Stimulated activated naive CD4-positive, alpha-beta T cell (primary cell): Measurements from ENCODE around the gene PITRM1.
"Not testable (repeated sequence)": the region's sequence is repeated elsewhere in the genome, so short reads cannot be mapped to it uniquely, and the experiment has no call there.

ENCODE experiments used
- DNase-seq, 6 experiments: peaks; one replicate each; lab custom pipeline; 2025; lab: John Stamatoyannopoulos, UW

The PITRM1 gene

DNA sequence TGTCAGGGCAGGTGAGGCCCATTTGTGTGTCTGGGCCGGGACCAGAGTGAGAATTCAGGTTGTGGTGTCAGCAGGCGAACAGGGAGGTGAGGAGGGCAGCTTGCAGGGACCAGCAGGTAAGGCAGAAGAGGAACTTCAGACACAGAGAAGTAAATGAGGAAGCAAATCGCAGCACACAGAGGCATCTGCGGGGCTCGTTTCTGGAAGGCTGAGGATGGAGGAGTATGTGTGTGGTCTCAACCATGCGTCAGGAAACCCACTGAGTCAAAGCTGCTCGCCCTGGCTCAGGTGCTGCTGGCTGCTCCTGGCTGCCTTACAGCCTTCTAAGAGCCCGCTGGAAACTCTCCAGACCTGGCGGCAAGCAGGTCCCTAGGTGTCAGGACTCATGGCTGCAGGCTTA, 26.9 kb upstream of the PITRM1 start:
- no peak for DNase-seq

DNA sequence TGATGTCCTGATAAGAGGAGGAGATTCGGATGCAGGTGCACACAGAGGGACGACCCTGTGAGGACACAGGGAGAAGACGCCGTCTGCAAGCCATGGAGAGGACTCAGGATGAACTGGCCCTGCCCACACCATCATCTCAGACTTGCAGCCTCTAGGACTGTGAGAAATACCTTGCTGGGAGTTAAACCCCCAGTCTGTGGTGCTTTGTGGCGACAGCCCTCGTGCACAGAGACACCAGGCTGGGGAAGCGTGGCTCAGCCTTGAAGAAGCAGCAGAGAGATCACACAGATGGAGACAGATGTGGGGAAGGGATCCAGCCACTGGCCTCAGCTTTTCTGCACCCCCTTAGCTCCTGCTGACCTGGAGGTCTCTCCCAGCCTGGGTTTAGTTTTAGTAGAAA, 26.3 kb upstream of the PITRM1 start:
- DNase-seq, result no peak

DNA sequence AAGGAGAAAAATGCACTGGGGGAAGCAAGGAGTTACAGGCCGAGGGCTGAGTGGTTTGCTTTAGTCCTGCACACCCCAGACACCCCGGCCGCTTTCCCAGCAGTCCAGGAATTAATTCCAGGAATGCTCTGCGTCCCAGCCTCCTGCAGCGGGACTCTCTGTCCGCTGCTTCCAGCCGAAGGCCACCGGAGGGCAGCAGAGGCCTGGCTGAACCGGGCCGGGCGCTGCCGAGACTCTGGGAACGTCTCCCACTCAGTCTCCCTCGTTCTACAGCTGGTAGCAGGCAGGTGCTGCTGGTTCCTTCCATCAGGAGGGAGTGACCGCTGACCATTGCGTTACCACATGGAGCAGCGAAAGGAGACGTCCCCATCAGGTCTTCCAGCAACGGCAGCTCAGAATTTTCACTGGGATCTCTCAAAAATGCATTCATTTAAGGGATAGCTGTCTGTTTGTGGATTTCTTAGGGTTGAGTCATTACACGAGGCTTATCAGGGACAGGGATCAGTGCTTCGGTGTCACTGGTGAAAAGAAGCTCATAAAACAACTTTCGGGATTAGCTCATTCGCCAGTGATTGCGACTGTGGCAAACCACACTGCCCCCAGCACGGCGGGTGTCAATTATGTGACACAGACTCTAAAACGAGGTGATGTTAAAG, 24.9 kb upstream of the PITRM1 start:
- DNase-seq, result peak in 3 of 6 experiments; percentile 6 to 32 (median 15)

DNA sequence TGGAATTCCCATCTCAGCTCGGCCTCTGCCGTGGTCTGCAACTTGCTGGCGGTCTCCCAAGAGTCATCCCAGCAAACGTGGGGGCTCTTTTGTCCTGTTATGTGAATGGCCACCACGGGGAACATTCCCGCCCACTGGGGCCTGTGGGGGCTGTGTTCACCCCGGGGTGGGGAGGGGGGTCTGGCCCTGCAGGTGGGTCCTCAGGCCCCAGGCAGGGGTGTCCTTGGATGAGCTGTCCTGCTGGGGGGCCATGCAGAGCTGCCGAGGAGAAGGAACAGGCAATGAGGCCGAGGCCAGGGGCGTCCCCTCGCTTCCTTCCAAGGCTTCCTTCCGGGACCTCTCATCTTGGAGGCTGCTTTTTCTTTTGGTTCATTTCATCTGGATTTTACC, 24.4 kb upstream of the PITRM1 start:
- no peak for DNase-seq

DNA sequence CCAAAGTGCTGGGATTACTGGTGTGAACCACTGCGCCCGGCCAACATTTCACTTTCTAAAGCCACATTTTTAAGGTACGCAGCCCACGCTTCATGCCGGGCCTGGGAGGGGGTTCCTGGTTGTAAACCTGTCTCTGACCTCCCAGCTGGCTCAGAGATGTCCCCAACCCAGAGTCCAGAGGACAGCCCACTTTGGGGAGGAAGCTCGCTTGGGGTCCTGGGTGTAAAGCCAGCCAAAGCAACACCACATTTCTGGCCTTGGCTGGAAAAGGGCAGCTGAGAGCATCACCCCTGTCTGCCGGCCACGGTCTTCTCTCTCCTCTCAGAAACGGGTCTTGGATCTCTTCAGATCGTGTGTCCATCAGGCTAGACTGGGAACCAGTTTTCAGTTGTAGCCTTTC, 23.9 kb upstream of the PITRM1 start:
- no peak for DNase-seq

DNA sequence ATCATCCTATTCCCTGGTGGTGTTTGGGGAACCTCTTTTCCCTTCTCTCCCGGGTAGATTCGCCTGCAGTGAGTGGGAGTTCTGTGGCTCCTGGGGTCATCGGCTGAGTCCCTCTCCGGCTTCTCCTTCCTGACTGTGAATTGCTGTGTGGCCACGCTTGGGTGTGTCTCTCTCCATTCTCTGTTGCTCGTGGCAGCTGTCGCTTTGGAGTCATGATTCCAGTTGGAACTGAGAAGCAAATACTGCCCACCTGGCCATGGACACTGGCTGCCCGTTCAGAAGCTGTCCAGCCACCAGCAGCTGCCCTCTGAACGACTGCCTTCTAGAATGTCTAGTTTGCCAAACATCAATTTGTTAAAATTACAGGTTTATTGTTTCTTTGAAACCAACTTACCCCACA, 23.1 kb upstream of the PITRM1 start:
- DNase-seq, result no peak

DNA sequence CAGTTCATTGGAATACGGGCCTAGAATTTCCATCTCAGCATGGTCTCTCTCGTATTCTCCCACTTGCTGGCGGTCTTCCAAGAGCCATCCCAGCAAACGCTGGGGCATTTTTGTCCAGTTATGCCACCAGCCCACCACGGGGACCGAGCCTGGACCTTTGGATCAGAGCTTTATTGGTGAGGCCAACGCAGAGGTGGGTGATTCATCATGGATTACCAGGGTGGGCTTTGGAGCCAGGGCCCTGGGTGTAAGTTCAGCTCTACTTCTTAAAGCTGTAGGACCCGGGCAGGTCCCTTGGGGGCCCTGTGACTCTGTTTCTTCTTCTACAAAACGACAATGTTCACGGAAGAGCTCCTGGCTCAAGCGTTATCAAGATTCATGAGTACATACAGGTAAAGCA, 22.7 kb upstream of the PITRM1 start:
- no peak for DNase-seq

DNA sequence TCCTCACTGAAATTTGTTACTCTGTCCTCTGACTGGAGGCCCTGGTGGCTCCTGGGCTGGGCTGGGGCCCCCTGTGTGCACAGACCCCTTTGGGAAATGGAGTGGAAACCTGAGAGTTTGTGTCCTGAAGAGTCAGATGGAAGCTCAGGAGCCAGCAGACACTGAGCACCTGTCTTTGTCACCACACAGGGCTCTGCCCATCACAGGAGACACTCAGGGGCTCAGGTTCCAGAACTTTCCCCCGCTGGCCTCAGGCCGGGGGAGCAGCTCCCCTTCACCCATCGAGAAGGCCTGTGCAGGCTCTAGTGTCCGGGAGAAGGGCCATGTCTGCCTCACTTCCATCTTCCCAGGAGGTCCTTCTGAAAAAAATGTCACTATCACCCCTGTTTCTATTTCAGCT, 22.3 kb upstream of the PITRM1 start:
- DNase-seq, result no peak

DNA sequence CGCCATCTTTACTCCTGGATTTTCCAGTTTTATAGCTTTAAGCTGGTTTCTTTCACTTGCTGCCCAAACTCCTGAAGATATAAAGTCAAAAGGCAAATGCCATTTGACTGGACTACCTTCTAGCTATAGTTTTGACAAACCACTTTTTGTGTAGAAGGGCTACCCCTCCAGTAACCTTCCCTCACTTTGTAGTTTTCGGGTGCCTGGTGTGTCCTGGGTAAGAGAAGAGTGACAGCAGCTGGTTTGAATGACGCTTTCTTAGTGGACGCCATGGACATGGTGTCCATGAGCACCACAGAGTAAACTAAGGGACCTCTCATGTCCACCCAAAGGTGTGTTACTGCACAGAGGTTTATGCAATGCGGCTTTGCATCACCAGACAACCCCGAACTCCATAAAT, 21.2 kb upstream of the PITRM1 start:
- no peak for DNase-seq

DNA sequence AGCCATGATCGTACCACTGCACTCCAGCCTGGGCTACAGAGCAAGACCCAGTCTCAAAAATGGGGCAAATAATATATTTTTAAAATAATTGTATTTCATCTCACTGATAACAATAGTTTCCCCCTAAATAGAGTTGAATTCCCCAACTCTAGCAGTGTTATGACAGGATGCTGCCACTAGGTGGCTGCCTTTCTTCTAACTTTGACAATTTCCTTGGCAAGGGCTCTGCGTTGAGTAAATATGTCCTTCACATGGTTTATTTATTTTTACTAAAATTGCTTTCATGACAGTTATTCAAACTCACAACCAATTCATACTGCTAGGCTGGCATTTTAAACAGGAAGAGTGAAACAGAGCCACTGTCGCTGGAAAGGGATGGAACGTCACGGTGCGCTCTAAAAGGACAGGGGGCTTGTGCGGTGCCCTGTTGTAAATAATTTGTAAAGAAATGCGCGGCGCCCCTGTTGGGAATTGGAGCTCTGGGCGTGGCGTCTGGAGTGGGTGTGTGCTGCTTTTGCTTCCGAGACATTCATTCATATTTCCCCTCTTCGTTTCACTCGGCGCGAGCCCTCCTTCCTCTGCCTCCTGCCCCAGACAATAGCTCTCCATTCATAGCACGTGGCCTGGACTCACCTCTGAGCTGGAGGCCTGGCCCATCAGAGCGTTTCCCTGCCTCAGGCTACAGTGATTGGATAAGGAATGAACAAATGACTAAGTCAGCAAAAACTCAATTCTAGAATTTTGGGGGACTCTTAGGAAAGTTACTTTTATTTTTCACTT, 20.5 kb upstream of the PITRM1 start:
- DNase-seq, result peak in 3 of 6 experiments; percentile 6 to 48 (median 33)

DNA sequence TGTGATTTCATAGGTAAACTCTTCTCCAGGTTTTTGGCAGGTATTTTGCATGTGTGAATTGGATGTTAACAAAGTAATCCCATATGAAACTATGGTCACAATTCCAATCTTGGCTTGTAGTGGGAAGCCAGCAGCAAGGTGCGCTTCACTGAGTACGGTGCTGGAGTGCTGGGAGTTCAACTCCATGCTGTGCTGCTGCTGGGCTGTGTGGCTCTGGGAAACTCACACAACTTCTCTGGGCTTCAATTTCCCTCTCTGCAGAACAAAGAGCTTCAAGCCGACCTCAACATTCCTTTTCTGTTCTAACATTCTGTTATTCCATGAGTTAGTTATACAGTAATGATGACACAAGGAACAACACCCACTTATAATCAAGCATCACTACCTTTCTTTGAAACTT, 18.2 kb upstream of the PITRM1 start:
- DNase-seq, result no peak

DNA sequence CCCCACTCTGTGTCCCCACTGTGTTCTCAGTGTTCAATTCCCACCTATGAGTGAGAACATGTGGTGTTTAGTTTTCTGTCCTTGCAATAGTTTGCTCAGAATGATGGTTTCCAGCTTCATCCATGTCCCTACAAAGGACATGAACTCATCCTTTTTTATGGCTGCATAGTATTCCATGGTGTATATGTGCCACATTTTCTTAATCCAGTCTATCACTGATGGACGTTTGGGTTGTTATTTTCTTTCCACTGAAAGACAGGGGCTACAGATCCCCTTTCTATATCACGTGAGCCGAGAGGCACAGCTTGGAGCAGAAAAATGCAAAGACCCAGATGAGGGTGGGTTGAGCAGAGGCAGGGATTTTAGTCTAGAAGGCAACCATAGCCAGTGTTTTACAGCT, 14.6 kb upstream of the PITRM1 start:
- not testable (repeated sequence) for DNase-seq

DNA sequence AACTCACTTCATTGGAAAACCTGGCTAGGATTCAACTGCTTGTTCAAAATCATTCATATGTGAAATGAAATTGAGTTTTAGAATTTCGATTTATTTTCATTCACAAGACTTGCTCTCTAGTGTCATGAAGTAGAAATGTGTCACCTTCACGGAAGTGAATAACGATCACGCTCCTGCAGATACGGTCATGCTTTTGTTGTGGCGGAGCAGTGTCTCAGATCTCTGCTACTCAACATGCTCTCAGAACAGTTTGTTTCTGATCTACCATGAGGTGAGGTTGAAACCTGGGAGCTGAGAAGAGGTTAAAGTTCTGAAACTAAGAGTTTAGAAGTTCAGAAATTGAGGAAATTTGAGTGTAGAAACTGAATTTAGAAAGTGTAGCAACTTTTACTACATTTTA, 13.8 kb upstream of the PITRM1 start:
- peak; percentile 17 to 77 (median 52) for DNase-seq

DNA sequence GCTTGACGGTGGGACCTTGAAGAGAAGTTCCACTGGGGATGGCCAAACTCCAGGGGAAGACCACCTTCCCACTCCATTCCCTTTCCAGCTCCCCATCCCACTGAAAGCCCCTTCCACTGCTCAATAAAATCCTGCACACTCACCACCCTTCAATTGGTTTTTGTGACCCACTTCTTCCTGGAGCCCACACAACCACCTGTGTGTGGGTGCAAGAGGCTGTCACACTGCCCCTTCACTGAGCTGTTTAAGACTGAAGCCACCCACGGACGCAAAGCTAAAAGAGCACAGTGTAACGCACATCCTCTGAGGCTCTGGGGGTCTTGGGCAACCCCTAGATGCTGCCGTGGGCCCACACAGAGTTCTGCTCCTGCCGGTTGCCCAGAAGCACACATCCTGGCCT, 12.8 kb upstream of the PITRM1 start:
- DNase-seq, result no peak

DNA sequence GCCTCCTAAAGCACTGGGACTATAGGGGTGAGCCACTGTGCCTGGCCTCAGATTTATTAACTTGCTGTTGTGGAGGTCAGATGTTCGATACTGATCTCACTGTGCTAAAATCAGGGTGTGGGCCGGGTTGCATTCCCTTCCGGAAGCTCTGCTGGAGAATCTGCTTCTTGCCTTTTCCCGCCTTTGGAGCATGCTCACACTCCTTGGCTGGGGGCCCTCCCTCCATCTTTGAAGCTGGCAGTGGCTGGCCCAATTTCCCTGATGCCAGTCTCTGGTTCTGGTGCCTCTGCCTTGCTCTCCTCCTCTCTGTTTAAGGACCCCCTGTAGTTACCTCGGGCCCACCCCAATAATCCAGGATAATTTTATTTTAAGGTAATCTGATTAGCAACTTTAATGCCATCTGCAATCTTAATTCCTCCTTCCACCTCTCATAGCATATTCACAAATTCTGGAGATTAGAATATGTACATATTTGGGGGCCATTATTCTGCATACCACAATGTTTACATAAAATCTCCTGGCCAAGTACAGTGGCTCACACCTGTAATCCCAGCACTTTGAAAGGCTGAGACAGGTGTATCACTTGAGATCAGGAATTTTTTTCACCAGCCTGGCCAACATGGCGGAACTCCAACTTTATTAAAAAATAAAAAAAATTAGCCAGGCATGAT, 7.9 kb upstream of the PITRM1 start:
- no peak for DNase-seq

DNA sequence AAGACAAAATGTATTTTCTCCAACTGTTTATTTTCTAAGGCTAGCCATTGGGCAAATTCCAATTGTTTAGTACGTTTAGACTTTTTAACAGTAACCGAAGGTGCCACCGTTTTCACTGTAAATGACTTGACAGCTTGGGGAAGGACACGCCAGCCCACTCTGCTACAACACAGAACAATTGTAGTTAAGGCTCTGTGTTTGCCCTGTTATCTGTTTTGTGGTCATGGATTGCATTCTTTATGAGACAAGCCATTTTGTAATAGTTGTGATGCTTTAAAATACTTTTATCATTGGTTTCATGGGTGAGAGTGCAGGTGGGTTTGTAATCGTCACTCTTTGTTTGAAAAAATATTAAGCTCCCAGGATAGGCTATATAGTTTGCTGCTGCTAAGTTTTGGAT, 6.6 kb upstream of the PITRM1 start:
- DNase-seq, result no peak

DNA sequence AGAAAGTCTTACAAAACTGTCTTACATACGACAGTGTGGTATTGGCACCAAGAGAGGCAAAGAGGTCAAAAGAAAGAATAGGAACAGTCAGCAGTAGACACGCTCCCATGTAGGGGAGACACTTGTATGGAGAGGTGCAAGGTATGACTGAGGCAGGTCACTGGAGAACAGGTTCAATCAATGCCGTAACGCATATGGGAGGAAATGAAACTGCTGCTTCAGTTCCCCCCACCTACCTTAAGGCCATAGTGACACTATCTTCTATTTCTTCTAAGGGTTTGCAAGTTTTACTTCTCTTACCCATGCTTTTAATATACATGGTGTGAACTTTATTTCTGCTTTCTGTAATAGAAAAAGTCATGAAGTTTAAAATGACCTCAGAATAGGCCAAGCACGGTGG, 5.5 kb upstream of the PITRM1 start:
- no peak for DNase-seq

DNA sequence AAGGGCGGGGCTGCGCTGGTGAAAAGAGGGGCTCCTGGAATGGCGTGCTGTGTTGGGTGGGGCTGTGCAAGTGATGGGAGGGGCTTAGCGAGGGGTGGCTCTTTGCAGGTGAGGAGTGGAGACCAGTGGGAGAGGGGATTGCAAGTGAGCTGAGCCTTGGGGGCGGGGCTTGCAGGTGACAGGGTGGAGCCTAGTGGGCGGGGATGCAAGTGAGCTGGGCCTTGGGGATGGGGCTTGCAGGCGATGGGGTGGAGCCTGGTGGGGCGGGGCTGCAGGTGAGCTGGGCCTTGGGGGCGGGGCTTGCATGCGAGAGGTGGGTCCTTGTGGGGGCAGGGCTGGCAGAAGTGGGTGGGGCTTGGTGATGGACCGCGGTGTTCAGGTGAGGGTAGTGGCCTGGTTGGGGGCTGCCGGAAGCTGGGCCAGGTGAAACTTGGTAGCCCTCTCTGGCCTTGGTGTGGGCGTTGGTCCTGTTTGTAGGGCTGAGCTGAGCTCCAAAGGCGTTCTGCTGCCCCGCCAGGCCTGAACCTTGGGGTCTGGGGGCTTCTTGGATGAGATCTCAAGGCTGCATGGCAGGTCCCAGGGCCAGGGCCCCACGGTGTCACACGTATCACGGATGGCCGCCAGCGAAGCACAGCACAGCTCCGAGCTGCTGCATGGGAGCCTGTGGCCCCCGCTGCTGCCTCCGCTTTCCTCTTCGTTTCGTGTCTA, 743 bp upstream of the PITRM1 start:
- DNase-seq, result peak in 2 of 6 experiments; percentile 34 to 96

DNA sequence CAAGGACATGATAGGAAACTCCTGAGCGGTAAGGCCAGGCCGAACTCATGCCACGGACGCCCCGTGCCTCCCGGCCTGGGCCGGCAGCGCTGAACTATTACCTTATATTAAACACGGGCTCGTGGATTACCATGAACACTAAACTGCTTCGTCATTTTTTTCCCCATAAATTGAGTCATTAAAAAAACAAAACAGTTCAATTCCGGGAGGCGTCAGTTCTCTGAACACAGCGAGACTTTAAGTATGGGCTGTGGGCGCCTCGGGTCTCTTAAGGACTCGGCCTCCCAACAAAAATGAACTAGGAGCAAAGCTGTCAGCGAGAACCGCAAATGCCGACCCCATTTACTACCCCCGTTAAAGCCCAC, 519 bp downstream of the PITRM1 start:
- DNase-seq, result no peak

DNA sequence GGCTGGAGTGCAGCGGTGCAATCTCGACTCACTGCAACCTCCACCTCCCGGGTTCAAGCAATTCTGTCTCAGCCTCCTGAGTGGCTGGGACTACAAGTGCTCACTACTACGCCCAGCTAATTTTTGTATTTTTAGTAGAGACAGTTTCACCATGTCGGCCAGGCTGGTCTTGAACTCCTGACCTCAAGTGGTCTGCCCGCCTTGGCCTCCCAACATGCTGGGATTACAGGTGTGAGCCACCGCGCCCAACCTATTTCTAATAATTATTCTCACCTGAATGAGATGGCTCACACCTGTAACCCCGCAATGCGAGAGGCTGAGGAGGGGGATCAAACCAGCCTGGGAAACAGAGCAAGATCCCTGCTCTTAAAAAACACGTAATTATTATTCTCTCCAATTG, 1.1 kb downstream of the PITRM1 start:
- not testable (repeated sequence) for DNase-seq

DNA sequence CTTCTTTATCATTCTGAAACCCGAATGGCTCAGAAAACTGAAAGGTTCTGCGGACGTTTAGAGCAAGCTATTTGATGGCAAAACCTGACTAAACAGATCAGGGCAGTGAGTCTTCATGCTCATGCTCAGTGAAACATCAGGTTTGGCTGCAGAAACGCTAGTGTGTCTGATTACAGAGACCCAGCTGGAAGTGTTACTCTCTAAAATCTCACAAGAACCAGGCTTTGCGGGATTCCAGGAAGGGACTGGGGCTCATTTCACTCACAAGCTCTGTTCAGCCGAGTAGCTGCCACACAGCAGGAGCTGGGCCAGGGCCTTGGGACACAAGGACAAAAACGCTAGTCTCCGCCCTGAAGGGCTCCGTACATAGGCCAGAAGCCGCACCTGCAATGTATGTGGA, 2.9 kb downstream of the PITRM1 start:
- DNase-seq, result no peak

DNA sequence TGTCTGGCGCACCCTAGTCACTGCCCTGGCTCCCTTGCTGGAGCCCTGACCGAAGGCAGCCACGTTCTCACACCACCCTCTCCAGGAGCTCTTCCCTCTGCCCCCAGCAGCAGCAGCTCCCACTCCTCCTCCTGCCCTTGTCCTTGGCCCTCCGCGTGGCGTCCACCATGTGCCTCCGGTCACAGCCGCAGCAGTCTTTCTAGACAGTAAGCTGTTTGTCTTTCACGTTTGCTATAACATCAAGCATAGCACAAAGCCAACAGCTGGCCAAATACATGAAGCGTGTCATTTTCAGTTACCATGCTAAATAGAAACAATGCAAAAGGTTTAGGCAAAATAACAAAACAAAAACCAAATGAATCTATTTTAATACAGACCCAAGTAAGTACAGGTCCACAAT, 3.3 kb downstream of the PITRM1 start:
- DNase-seq, result no peak
